HL-60 (cell line): ENCODE results near the gene PNKP.

Source experiments
- DNase-seq, 2 experiments: peaks; one replicate each; pipeline ENCODE4 v3.0.0-alpha.2; 2010 to 2020; ENCODE audit warnings: low read depth in 1 of 2, low spot score in 1 of 2
- H3K27ac ChIP-seq: fragments of 250-450 bp; sonication (Bioruptor Pico); replicated peaks from 2 replicates; pipeline ENCODE4 v1.5.1; 2020; ENCODE audit warnings: mild to moderate bottlenecking, moderate library complexity
- H3K27me3 ChIP-seq: fragments of 250-450 bp; sonication (Bioruptor Pico); 2 replicates; pipeline ENCODE4 v1.5.1; 2021; ENCODE audit warnings: mild to moderate bottlenecking, moderate library complexity; ENCODE audit not compliant: insufficient read depth, poor library complexity, severe bottlenecking
- H3K4me3 ChIP-seq: replicated peaks from 2 replicates; pipeline ENCODE4 v1.5.1; 2011; ENCODE audit warnings: mild to moderate bottlenecking, control low read depth, low read length; ENCODE audit not compliant: insufficient read depth
- GABPA ChIP-seq: IDR thresholded peaks from 2 replicates; pipeline ENCODE4 v1.6.1; 2012; ENCODE audit warnings: low read depth
- POLR2AphosphoS5 ChIP-seq: IDR thresholded peaks from 2 replicates; pipeline ENCODE4 v1.6.1; 2012; ENCODE audit warnings: low read depth
- REST ChIP-seq: IDR thresholded peaks from 2 replicates; pipeline ENCODE4 v1.6.1; 2012; ENCODE audit warnings: low read depth; ENCODE audit not compliant: insufficient replicate concordance
- SPI1 ChIP-seq: IDR thresholded peaks from 2 replicates; pipeline ENCODE4 v1.6.1; 2012; ENCODE audit warnings: low read depth, mild to moderate bottlenecking, borderline replicate concordance
- TF ChIP-seq, protein P1 (sequence below): IDR thresholded peaks from one replicate; pipeline ENCODE4 v1.5.1; 2011; ENCODE audit warnings: low read length, control low read depth, inconsistent platforms; ENCODE audit not compliant: insufficient read depth

Gene PNKP

GRCh38 chr19:49881672-49882394 is 14.5 kb upstream of the PNKP start:
- Histone ChIP-seq H3K27me3 (no peaks in the 10 kb centered on the region), H3K4me3 (no peak overlapping the region), H3K27ac (no peak overlapping the region)
- DNase-seq: no peak
- no peak for TF ChIP-seq REST
- no peak for TF ChIP-seq GABPA
- TF ChIP-seq POLR2AphosphoS5: no peak
- TF ChIP-seq, protein P1, sequence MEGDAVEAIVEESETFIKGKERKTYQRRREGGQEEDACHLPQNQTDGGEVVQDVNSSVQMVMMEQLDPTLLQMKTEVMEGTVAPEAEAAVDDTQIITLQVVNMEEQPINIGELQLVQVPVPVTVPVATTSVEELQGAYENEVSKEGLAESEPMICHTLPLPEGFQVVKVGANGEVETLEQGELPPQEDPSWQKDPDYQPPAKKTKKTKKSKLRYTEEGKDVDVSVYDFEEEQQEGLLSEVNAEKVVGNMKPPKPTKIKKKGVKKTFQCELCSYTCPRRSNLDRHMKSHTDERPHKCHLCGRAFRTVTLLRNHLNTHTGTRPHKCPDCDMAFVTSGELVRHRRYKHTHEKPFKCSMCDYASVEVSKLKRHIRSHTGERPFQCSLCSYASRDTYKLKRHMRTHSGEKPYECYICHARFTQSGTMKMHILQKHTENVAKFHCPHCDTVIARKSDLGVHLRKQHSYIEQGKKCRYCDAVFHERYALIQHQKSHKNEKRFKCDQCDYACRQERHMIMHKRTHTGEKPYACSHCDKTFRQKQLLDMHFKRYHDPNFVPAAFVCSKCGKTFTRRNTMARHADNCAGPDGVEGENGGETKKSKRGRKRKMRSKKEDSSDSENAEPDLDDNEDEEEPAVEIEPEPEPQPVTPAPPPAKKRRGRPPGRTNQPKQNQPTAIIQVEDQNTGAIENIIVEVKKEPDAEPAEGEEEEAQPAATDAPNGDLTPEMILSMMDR: no peak
- no peak for TF ChIP-seq SPI1

DNA sequence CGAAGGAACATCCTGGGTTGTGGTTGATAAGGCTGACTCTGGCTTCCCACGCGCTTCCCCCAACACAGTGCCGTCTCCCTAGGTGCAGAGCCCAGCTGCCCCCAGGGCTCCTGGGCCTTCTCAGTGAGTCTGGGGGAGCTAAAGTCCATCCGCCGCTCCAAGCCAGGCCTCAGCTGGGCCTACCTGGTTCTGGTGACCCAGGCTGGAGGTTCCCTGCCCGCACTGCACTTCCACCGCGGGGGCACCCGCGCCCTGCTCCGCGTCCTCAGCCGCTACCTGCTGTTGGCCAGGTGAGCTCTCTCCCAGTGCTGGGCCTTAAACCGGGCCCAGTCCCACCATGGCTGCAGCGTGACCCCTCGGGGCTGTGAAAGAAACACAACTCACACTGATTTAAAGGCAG is 13.8 kb upstream of the PNKP start:
- H3K27ac ChIP-seq: no peak overlapping the region
- no peak for TF ChIP-seq SPI1
- no peak for TF ChIP-seq GABPA
- no peak for TF ChIP-seq POLR2AphosphoS5
- TF ChIP-seq REST: no peak
- TF ChIP-seq, protein P1: no peak
- H3K27me3 ChIP-seq: no peaks in the 10 kb centered on the region
- DNase-seq: no peak
- no peak overlapping the region for H3K4me3 ChIP-seq

- DNase-seq: no peak
- Histone ChIP-seq H3K27ac (no peak overlapping the region), H3K4me3 (no peak overlapping the region), H3K27me3 (no peaks in the 10 kb centered on the region)
- TF ChIP-seq GABPA (no peak), SPI1 (no peak)
Observed at GRCh38 chr19:49880162-49880869, 12.9 kb upstream of the PNKP start.

DNA sequence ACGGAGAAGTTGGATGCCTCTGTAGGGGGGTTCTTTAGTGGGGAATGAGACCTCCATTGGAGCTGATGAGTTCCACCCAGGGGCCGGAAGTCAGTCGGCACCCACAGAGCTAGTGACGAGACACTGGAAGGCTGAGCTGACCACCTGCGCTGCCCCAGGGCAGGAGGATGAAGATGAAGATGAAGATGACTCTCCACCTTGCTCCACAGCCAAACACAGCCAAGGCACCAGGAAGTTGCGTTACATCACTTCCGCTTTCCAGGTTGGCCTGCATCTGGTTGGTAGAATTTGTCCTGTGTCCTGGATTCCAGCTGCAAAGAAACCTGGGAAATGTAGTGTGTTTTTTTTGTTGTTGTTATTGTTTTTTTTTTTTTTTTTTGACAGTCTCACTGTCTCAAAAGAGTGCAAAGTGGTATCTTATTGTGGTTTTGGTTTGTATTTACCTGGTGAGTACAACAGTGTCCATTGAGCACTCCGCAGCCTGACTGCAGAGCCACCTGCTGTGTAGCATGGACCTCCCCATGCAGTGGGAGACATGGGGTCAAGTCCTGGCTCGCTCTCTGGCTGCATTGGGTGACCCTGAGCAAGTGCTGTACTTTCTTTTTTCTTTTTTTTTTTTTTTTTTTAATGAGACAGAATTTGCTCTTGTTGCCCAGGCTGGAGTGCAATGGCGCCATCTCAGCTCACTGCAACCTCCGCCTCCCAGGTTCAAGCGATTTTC is 12.0 kb upstream of the PNKP start:
- peak; percentile 81 to 84 for DNase-seq
- H3K4me3 ChIP-seq: no peak overlapping the region
- no peak overlapping the region for H3K27ac ChIP-seq
- H3K27me3 ChIP-seq: no peaks in the 10 kb centered on the region
- TF ChIP-seq POLR2AphosphoS5: no peak
- TF ChIP-seq REST: no peak
- TF ChIP-seq SPI1: peak; percentile 78; the same call in 1 of the 2 replicates
- peak; percentile 84 for TF ChIP-seq GABPA
- TF ChIP-seq, protein P1: no peak
